Neural cell (in vitro differentiated cells): Measurements from ENCODE around the gene ATRAID.

Experiments used
- CTCF ChIP-seq: fragments of 450-650 bp; IDR thresholded peaks from 2 replicates; pipeline ENCODE4 v1.5.1; 2014; ENCODE audit warnings: antibody characterized with exemption, mild to moderate bottlenecking, moderate library complexity; ENCODE audit not compliant: poor library complexity, severe bottlenecking
- EP300 ChIP-seq: fragments of 450-650 bp; conservative IDR thresholded peaks from 2 replicates; pipeline ENCODE4 v1.6.1; 2014; ENCODE audit warnings: antibody characterized with exemption, mild to moderate bottlenecking, moderate library complexity; ENCODE audit not compliant: poor library complexity, severe bottlenecking
- EZH2 ChIP-seq: fragments of 200-600, 300-800 bp; shearing (Covaris generic), sonication (generic); IDR thresholded peaks from 2 replicates; pipeline ENCODE4 v1.6.1; 2014; ENCODE audit warnings: antibody characterized with exemption, low read length, borderline replicate concordance, mild to moderate bottlenecking; ENCODE audit not compliant: insufficient read depth, poor library complexity, severe bottlenecking
- MXI1 ChIP-seq: fragments of 450-650 bp; conservative IDR thresholded peaks from 2 replicates; pipeline ENCODE4 v1.6.1; 2014; ENCODE audit warnings: antibody characterized with exemption, mild to moderate bottlenecking; ENCODE audit not compliant: poor library complexity, severe bottlenecking
- POLR2AphosphoS5 ChIP-seq: IDR thresholded peaks from 2 replicates; pipeline ENCODE4 v1.6.1; 2012
- RAD21 ChIP-seq: fragments of 450-650 bp; conservative IDR thresholded peaks from 2 replicates; pipeline ENCODE4 v1.6.1; 2014; ENCODE audit warnings: antibody characterized with exemption, mild to moderate bottlenecking, moderate library complexity
- REST ChIP-seq: IDR thresholded peaks from 2 replicates; pipeline ENCODE4 v1.6.1; 2012; ENCODE audit warnings: borderline replicate concordance
- TAF1 ChIP-seq: IDR thresholded peaks from 2 replicates; pipeline ENCODE4 v1.6.1; 2012; ENCODE audit warnings: low read depth

GRCh38 chr2:27212626-27213471 is 1.0 kb downstream of the ATRAID start:
- TF ChIP-seq CTCF, result no peak
- TF ChIP-seq EZH2, result no peak
- TF ChIP-seq RAD21, result no peak
- TF ChIP-seq EP300, result no peak
- no peak for TF ChIP-seq MXI1
- no peak for TF ChIP-seq TAF1
- TF ChIP-seq POLR2AphosphoS5, result no peak
- TF ChIP-seq REST, result no peak
